A549 treated with Mapracorat at 1 μM for 4 hours (cell line): ENCODE measurements around the gene ONECUT2. TPM values are rescaled to one million over a fixed set of nuclear protein-coding genes. Genes with fewer than 3 reads are reported as not detected.

Experiments used
- total RNA-seq: library from RNA; stranded (reverse); fragments of 200-300 nt; extraction: Qiagen RNA extraction; gene quantifications from 5 replicates; pipeline ENCODE4 v1.2.3, GENCODE V29; 2022

Gene ONECUT2
- total RNA-seq, result 0.20 to 0.75 TPM (median 0.33 TPM) in 5 replicates

DNA sequence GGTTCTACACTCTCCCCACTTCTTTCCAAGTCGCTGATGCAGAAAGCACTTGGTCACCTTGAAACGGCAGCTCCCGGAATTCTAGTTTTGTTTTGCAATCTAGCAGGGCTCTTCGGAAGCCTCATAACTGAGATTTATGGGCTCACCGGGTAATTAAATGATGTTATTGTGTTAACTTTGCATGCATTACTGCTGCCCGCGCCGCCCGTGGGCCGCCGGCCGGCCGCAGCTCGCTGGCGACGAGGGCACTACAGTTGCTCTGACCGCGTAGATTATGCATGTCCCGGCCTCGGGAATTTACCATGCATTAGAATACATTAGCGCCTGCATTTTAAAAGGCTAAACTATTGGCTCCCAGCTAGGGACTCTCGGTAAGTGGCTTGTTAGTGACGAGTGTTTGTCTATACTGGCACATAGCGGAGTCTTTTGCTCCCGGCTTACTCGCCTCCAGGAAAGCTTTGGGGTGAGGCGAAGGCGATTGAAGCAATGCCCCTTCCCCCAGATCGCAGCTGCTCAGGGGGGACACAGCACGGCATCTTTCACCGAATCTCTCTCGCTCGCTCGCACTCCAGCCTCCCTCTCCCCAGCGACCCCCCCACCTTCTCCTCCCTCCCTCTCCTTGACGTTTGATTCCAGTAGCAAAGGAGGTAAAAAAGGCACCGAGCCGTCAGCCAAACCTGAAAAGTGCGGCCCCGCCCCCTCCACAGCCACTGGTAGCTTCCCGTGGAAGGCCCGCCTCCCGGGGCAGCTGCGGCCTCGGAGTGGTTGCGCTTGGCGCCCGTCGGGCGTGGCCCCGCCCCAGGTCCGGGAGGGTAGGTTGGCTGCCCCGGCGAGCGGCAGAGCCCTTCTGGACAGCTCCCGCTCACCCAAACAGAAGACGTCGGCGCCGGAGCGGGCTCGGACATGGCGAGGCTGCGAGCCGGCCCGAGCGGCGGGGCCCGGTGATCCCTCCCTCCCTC is at the start of gene ONECUT2:
Gene ONECUT2, plus strand, starts transcription at position 839 of the 959 bp plus-strand sequence. CDS start 343 bp downstream, outside the sequence.

Other genes starting within 250 kb of the ONECUT2 start
- not detected in 5 replicates for gene ST8SIA3, start 82.8 kb upstream of the ONECUT2 start, total RNA-seq
- 36.6 to 45.1 TPM (median 37.7 TPM) in 5 replicates for gene FECH, start 151.3 kb downstream of the ONECUT2 start, total RNA-seq
- gene NARS1, start 186.5 kb downstream of the ONECUT2 start, total RNA-seq, result 72.0 to 117 TPM (median 74.5 TPM) in 5 replicates